C4-2B (cell line): ENCODE data around the gene PIK3CG.

Experiments used
- H3K27ac ChIP-seq: fragments of 450-650 bp; 2 replicates; pipeline ENCODE4 v1.5.1; 2017
- ZFX ChIP-seq: fragments of 450-650 bp; IDR thresholded peaks from 2 replicates; pipeline ENCODE4 v1.6.1; 2017
- TF ChIP-seq, protein P1 (sequence below): fragments of 450-650 bp; conservative IDR thresholded peaks from 2 replicates; pipeline ENCODE4 v1.5.1; 2017; ENCODE audit warnings: mild to moderate bottlenecking

The PIK3CG gene

DNA sequence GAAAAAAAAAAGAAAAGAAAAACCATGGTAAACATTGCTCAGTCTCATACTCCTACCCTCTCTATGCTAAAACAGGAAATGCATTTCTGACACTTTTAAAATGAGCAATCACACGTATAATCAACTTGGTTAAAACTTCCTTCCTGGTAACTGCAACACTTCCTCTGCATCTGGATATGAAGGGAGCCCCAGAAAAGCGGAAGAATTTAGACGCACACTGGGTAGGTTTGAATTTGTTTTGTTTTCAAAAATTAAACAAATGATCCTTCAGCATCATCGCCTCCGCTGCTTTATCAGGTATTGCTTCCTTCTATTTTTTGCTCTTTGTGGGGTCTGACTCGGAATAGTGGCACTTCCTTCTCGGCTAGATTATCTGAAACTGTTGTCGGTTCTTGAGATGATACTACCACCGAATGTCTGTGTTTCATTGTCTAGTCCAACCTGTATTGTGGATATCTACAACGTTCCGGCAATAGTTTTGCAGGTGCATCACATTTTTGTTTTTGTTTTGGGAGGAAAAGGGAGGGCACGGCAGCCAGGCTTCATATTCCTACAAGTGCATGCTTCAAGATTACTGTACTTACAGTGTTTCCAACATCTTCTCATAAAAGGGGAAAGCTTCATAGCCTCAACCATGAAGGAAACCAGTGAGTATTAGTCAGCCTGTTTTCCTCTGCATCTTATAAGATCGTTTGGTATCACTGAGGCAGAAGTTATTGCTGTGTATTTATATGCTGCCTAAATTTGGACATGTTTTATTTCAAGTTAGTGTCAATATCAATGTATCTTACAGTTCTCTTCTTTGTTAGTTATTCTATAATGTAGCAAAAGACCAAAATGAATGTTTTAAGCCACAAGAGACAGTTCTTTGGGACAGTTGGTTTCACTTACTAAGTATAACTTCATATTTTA is at the start of gene PIK3CG:
Gene PIK3CG, plus strand, starts transcription at position 153 of the 912 bp plus-strand sequence. CDS start 2,280 bp downstream, outside the sequence.
- TF ChIP-seq, protein P1, sequence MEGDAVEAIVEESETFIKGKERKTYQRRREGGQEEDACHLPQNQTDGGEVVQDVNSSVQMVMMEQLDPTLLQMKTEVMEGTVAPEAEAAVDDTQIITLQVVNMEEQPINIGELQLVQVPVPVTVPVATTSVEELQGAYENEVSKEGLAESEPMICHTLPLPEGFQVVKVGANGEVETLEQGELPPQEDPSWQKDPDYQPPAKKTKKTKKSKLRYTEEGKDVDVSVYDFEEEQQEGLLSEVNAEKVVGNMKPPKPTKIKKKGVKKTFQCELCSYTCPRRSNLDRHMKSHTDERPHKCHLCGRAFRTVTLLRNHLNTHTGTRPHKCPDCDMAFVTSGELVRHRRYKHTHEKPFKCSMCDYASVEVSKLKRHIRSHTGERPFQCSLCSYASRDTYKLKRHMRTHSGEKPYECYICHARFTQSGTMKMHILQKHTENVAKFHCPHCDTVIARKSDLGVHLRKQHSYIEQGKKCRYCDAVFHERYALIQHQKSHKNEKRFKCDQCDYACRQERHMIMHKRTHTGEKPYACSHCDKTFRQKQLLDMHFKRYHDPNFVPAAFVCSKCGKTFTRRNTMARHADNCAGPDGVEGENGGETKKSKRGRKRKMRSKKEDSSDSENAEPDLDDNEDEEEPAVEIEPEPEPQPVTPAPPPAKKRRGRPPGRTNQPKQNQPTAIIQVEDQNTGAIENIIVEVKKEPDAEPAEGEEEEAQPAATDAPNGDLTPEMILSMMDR, result no peak
- no peak for TF ChIP-seq ZFX
- H3K27ac ChIP-seq, result no peak within 1 kb of the TSS

DNA sequence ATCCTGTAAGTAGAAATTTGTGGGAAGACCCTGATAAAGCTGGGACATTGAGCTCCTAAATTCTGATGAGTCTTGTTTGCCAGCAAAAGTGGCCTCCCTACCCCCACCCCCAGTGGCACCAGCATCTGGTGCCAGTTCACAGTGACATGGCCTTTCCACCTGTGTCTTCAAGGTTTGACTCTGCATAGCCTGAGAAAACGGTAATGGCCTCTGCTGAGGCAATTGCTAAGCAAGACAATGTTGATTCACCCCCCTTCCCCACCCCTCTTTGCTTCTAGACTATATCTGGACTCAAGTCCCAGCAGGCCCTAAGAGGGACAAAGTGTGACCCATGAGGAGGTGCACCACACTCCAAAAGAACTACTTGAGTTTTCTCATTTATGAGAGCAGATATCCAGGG is 48.0 kb upstream of the PIK3CG start:
- TF ChIP-seq, protein P1, result no peak
- no peak for TF ChIP-seq ZFX
- H3K27ac ChIP-seq, result no peak overlapping the region

DNA sequence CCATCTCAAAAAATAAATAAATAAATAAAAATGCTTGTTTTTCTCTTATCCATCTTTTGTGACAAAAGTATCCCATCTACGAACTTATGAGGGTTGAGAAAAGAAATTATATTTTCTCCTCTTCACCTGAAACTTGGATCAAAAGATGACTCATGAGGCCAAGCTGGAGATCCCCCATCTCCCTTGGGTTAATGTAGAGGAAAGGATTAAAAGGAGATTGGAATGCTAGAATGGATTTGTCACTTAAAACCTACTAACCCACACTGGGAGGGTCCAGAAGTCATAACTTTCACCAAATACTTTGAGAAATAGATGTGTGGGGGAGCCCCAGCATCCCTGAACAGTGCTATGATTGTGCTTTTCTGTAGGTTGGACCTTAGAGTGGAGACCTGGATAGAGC is 46.3 kb upstream of the PIK3CG start:
- no peak for TF ChIP-seq ZFX
- TF ChIP-seq, protein P1, result no peak

DNA sequence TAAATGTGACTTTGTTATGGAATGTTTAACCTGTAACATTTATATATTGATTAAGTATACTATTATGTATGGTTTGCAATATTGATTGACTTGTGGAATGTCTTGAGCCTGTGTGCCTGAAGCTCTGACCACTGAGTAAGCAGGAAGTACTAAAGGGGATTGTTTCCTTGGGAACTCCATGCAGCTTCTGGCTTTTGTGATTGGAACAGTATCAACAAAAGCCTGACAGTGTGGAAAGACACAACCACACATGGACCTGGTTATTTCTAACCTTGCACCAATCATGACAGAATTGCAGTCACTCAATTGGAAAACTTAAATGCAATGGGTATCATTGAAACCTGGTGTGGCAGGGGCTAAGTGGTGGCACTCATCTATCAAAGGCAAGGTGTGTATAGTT is 45.5 kb upstream of the PIK3CG start:
- TF ChIP-seq, protein P1, result no peak
- TF ChIP-seq ZFX, result no peak
- H3K27ac ChIP-seq, result no peak overlapping the region

More for the DNA sequence above, 46.3 kb upstream of the PIK3CG start:
- H3K27ac ChIP-seq, result no peak overlapping the region

DNA sequence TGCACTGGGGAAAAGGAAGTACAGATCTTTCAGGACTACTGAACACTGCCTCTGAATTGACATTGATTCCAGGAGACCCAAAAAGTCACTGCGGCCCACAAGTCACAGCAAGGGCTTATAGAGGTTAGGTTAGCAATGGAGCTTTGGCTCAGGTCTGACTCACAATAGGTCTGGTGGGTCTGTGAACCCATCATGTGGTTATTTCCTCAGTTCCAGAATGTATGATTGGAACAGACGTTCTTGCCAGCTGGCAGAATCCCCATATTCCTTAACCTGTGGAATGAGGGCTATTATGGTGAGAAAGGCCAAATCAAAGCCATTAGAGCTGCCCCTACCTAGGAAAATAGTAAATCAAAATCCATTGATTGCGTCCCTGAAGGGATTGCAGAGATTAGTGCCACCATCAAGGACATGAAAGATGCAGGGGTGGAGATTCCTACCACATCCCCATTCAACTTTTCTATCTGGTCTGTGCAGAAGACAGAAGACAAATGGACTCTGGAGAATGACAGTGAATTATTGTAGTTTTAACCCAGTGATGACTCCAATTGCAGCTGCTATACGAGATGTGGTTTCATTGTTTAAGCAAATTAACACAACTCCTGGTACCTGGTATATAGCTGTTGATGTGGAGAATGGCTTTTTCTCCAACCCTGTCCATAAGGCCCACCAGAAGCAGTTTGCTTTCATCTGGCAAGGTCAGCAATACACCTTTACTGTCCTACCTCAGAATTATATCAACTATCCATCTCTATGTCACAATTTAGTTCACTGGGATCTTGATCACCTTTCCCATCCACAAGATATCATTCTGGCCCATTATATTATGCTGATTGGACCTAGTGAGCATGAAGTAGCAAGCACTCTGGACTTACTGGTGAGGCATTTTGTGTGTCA is 44.5 kb upstream of the PIK3CG start:
- no peak overlapping the region for H3K27ac ChIP-seq
- TF ChIP-seq ZFX, result no peak
- TF ChIP-seq, protein P1, result no peak

DNA sequence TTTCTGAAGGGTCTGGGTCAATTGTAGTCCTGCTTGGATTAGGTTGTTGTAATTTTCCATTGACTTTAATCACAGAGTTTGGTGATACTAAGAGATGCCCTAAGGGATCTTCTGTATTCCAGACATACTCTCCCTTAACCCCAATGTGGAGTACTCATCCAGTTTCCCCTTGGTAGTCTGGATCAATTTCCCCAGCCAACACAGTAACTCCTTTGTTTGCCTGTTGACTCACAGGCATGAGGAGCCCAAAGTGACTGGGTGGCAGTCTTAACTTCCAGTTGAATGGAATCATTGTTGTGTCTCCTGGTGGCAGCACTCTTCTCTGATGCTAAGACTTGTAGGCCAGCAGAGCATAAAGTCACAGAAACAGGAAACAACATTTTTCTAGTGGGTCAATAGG is 41.5 kb upstream of the PIK3CG start:
- no peak overlapping the region for H3K27ac ChIP-seq
- TF ChIP-seq ZFX, result no peak
- TF ChIP-seq, protein P1, result no peak
